ENCODE results near the gene ALAS1. TPM values are rescaled to one million over a fixed set of nuclear protein-coding genes. Genes with fewer than 3 reads are reported as not detected.

Gene ALAS1
- total RNA-seq, 2 donors from 2014 or later = 28.4 to 33.3 TPM

GRCh38 chr3:52242039-52242438, 44.1 kb downstream of the ALAS1 start:
- Histone ChIP-seq H3K27ac (no peak overlapping the region), H3K4me3 (no peak overlapping the region), H3K36me3 (no peaks in the 10 kb centered on the region), H3K4me1 (ENCODE audit: control insufficient read depth in 1 of 2, low read depth in 2 of 2) (peaks cover 16 to 54% of the 10 kb centered on the region in 2 donors), H3K27me3 (replicated peaks; ENCODE audit: insufficient read depth) (no peaks in the 10 kb centered on the region), H3K9me3 (no peaks in the 10 kb centered on the region)
- DNase-seq (ENCODE audit: low spot score) = no peak
- no peak for ATAC-seq (ENCODE audit: insufficient number of reproducible peaks, low FRiP score, low read depth)
- TF ChIP-seq CTCF (IDR thresholded peaks at IDR 0.05) = no peak

- ATAC-seq (ENCODE audit: insufficient number of reproducible peaks, low FRiP score, low read depth) = no peak
- Histone ChIP-seq H3K4me1 (ENCODE audit: control insufficient read depth in 1 of 2, low read depth in 2 of 2) (peaks cover 3 to 45% of the 10 kb centered on the region in 2 donors), H3K27me3 (replicated peaks; ENCODE audit: insufficient read depth) (no peaks in the 10 kb centered on the region), H3K36me3 (peaks cover under 1% of the 10 kb centered on the region), H3K9me3 (no peaks in the 10 kb centered on the region), H3K4me3 (no peak overlapping the region), H3K27ac (peak overlapping the region in 1 of 2 donors; percentile 96)
- no peak for TF ChIP-seq CTCF (IDR thresholded peaks at IDR 0.05)
- DNase-seq (ENCODE audit: low spot score) = no peak
These were observed 46.0 kb downstream of the ALAS1 start for GRCh38 chr3:52243791-52244628.

- Histone ChIP-seq H3K4me3 (peak within 1 kb of the TSS; percentile 83), H3K27me3 (replicated peaks; ENCODE audit: insufficient read depth) (no peaks in the 10 kb centered on the region), H3K4me1 (ENCODE audit: control insufficient read depth in 1 of 2, low read depth in 2 of 2) (peaks cover 0 to 33% of the 10 kb centered on the region in 2 donors), H3K9me3 (no peaks in the 10 kb centered on the region), H3K27ac (peak within 1 kb of the TSS; percentile 79 to 96), H3K36me3 (peaks cover 7% of the 10 kb centered on the region)
- ATAC-seq (ENCODE audit: insufficient number of reproducible peaks, low FRiP score, low read depth) = peak; percentile 56
- no peak for DNase-seq (ENCODE audit: low spot score)
- TF ChIP-seq CTCF (IDR thresholded peaks at IDR 0.05) = no peak
These were observed 47.6 kb downstream of the ALAS1 start, which contains the start of gene PPM1M for GRCh38 chr3:52245322-52246263. Gene PPM1M (plus strand): TSS chr3:52245759. CDS start chr3:52245825, 66 bp downstream.

- ATAC-seq (ENCODE audit: insufficient number of reproducible peaks, low FRiP score, low read depth) = no peak
- no peak for DNase-seq (ENCODE audit: low spot score)
- peaks cover 0 to 31% of the 10 kb centered on the region in 2 donors for H3K4me1 ChIP-seq (ENCODE audit: control insufficient read depth in 1 of 2, low read depth in 2 of 2)
- H3K9me3 ChIP-seq = no peaks in the 10 kb centered on the region
- peaks cover 10% of the 10 kb centered on the region for H3K36me3 ChIP-seq
- H3K4me3 ChIP-seq = peak overlapping the region; percentile 83
- peak overlapping the region; percentile 79 to 96 for H3K27ac ChIP-seq
- TF ChIP-seq CTCF (IDR thresholded peaks at IDR 0.05) = no peak
- no peaks in the 10 kb centered on the region for H3K27me3 ChIP-seq (replicated peaks; ENCODE audit: insufficient read depth)
These were observed 48.3 kb downstream of the ALAS1 start for GRCh38 chr3:52246264-52246620.

All from thoracic aorta (tissue), 2 donors.